Body of pancreas (tissue), 4 donors: Measurements from ENCODE around the gene CLASP1. TPM values are rescaled to one million over a fixed set of nuclear protein-coding genes. Genes with fewer than 3 reads are reported as not detected.
"Not testable (repeated sequence)": the region's sequence is repeated elsewhere in the genome, so short reads cannot be mapped to it uniquely, and the experiment has no call there.

ENCODE experiments used
- ATAC-seq: fragments of 150-250 bp; one replicate; pipeline ENCODE4 v1.9.1; 2016
- DNase-seq, 4 donors: peaks; one replicate each; pipeline ENCODE4 v3.0.0-alpha.2; 2019
- H3K27ac ChIP-seq, 4 donors: fragments of 200-600 bp; sonication (generic); 1 replicate in 3 of 4; 2 replicates in 1 of 4; pipeline versions ENCODE4 v1.5.1 to v1.6.1; 2016 to 2019; ENCODE audit warnings: mild to moderate bottlenecking in 1 of 4, mixed read lengths in 1 of 4, moderate library complexity in 1 of 4
- H3K27me3 ChIP-seq, 2 donors: fragments of 200-600 bp; sonication (generic); one replicate each; pipeline ENCODE4 v1.6.0; 2016; ENCODE audit warnings: mild to moderate bottlenecking in 1 of 2
- H3K36me3 ChIP-seq, 2 donors: fragments of 200-600 bp; sonication (generic); replicated peaks in 1 of 2; 2 replicates each; pipeline ENCODE4 v1.5.1; 2016; ENCODE audit warnings: low read depth in 2 of 2; ENCODE audit not compliant: insufficient read depth in 1 of 2
- H3K4me1 ChIP-seq: fragments of 200-600 bp; sonication (generic); one replicate; pipeline ENCODE4 v1.6.0; 2016
- H3K4me3 ChIP-seq, 2 donors: fragments of 200-600 bp; sonication (generic); 1 replicate in 1 of 2; 2 replicates in 1 of 2; pipeline ENCODE4 v1.5.1; 2016 to 2019
- H3K9me3 ChIP-seq, 3 donors: fragments of 200-600 bp; sonication (generic); 1 replicate in 2 of 3; 2 replicates in 1 of 3; pipeline ENCODE4 v1.5.1; 2016
- POLR2A ChIP-seq, 3 donors: fragments of 450-650 bp; IDR thresholded peaks; one replicate each; pipeline ENCODE4 v1.6.1; 2016; ENCODE audit warnings: antibody characterized with exemption in 3 of 3, mild to moderate bottlenecking in 2 of 3
- WGBS, 2 donors: methylation state at CpG; one replicate each; pipeline ENCODE4 v1.1.5; 2017; 5-methylcytosine and 5-hydroxymethylcytosine counted together
- intact Hi-C: fragments of 100-400 bp; cut with DNase I; formaldehyde crosslinking; loops from one replicate; pipeline ENCODE4 v1.15.1; 2023
- total RNA-seq, 2 donors: library from RNA; depleted of rRNA; stranded (reverse); fragments of >200 nt; gene quantifications; one replicate each; pipeline ENCODE4 v1.1.0, GENCODE V29; 2016
- TF ChIP-seq, protein P1 (sequence below), 7 experiments: fragments of 450-650 bp in 4 of 7; fragments of 200-600 bp in 3 of 7; sonication (generic) in 3 of 7; IDR thresholded peaks; one replicate each; pipeline ENCODE4 v1.5.1; 2016 to 2019; ENCODE audit warnings: antibody characterized with exemption in 7 of 7

The CLASP1 gene
- total RNA-seq, 2 donors from 2014 or later, result 28.5 to 44.2 TPM

DNA sequence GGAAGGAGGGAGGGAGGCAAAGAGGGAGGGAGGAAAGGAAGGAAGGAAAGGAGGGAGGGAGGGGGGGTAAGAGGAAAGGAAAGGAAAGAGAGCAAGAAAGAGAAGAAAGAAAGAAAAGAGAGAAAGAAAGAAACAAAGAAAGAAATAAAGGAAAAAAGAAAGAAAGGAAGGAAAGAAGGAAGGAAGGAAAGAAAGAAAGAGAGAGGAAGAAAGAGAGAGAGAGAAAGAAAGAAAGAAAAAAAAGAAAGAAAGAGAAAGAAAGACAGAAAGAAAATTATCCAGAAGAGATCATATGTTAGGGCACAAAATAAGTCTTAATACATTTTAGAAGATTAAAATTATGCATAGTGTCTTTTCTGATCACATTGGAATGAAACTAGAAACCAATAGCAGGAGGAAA, 339.9 kb downstream of the CLASP1 start:
- intact Hi-C loops, result no loop called here
- Histone ChIP-seq H3K36me3 (no peaks in the 10 kb centered on the region), H3K9me3 (no peaks in the 10 kb centered on the region), H3K4me1 (no peaks in the 10 kb centered on the region), H3K27me3 (no peaks in the 10 kb centered on the region), H3K27ac (no peak overlapping the region), H3K4me3 (no peak overlapping the region)
- no peak for TF ChIP-seq POLR2A (IDR thresholded peaks at IDR 0.05)
- TF ChIP-seq, protein P1, sequence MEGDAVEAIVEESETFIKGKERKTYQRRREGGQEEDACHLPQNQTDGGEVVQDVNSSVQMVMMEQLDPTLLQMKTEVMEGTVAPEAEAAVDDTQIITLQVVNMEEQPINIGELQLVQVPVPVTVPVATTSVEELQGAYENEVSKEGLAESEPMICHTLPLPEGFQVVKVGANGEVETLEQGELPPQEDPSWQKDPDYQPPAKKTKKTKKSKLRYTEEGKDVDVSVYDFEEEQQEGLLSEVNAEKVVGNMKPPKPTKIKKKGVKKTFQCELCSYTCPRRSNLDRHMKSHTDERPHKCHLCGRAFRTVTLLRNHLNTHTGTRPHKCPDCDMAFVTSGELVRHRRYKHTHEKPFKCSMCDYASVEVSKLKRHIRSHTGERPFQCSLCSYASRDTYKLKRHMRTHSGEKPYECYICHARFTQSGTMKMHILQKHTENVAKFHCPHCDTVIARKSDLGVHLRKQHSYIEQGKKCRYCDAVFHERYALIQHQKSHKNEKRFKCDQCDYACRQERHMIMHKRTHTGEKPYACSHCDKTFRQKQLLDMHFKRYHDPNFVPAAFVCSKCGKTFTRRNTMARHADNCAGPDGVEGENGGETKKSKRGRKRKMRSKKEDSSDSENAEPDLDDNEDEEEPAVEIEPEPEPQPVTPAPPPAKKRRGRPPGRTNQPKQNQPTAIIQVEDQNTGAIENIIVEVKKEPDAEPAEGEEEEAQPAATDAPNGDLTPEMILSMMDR (IDR thresholded peaks at IDR 0.05), result no peak
- ATAC-seq (no peak), DNase-seq (no peak)

DNA sequence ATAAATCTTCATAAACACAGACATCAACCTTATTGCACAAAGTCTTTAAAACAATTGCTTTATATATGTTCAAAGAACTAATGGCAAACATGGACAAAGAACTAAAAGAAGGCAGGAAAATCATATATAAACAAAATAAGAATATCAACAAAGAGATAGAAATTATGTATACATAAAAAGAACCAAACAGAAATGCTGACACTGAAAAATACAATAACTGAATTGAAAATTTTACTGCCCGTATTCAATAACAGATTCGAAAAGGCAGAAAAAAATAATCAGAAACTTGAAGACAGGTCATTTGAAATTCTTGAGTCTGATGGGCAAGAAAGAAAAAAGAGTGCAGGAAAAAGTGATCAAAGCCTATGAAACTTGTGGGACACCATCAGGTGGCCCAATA, 342.2 kb downstream of the CLASP1 start:
- Histone ChIP-seq H3K27ac (no peak overlapping the region), H3K9me3 (no peaks in the 10 kb centered on the region), H3K4me3 (no peak overlapping the region), H3K36me3 (no peaks in the 10 kb centered on the region), H3K4me1 (no peaks in the 10 kb centered on the region), H3K27me3 (no peaks in the 10 kb centered on the region)
- DNase-seq, result no peak
- WGBS, 2 donors, result 89 to 90% methylated on average over 2 of the region's 2 CpGs
- intact Hi-C loops, result no loop called here
- no peak for ATAC-seq
- TF ChIP-seq, protein P1 (IDR thresholded peaks at IDR 0.05), result no peak
- TF ChIP-seq POLR2A (IDR thresholded peaks at IDR 0.05), result no peak

DNA sequence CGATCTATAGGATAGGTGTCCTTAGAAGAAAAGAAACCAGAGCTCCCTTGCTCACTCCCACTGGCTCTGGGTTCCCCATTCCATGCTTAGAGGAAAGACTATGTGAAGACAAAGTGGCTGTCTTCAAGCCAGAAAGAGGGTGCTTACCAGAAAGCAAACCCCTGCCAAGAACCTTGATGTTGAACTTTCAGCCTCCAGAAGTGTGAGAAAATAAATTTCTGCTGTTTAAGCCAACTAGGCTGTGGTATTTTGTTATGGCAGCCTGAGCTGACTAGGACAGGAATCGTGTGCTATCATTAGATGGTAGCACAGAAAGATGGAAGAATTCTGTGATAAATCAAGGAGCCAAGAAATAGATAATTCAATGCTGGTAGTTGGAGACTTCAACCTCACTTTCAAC, 344.3 kb downstream of the CLASP1 start:
- TF ChIP-seq, protein P1 (IDR thresholded peaks at IDR 0.05), result no peak
- TF ChIP-seq POLR2A (IDR thresholded peaks at IDR 0.05), result no peak
- no peak for ATAC-seq
- DNase-seq, result no peak

DNA sequence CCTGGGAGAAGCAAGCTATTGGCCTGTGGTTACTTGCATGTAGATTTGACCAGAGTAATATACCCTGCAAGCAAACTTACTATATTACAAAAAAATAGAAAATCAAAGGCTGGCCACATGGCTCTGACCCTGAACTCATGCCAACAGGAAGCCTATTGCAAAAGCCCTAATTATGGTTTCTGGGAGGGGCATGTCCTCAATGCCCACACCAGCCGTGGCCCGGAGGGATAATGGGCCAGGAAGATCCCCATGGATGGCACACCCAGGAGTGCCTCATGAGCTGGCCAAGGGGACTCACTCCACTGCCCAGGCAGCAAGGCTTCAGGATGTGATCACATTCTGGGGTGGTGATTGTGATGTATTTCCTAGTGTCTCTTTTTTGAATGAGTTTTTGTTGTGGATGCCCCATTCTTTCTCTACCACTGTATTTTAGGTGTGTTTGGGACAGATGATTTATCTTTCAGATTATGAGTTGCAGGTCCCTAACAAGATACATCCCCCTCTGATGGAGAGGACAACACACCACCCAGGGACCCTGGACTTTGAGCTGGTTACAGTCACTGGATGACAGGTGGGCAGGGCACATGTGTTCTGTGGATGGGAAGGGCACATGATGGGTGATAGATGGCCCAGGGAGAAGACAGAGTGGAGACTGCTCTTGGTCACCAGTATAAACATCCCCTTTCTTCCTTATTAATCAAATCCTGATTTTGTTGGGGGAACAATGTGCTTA, 345.6 kb downstream of the CLASP1 start:
- H3K9me3 ChIP-seq, result no peaks in the 10 kb centered on the region
- intact Hi-C loops, result no loop called here
- ATAC-seq, result no peak
- no peaks in the 10 kb centered on the region for H3K4me1 ChIP-seq
- WGBS, 2 donors, result 10 to 17% methylated on average over 2 of the region's 2 CpGs
- H3K27ac ChIP-seq, result no peak overlapping the region
- no peak for TF ChIP-seq POLR2A (IDR thresholded peaks at IDR 0.05)
- TF ChIP-seq, protein P1 (IDR thresholded peaks at IDR 0.05), result no peak
- DNase-seq, result no peak
- H3K27me3 ChIP-seq, result no peaks in the 10 kb centered on the region
- H3K36me3 ChIP-seq, result no peaks in the 10 kb centered on the region
- no peak overlapping the region for H3K4me3 ChIP-seq

More for the DNA sequence above, 344.3 kb downstream of the CLASP1 start:
- no peaks in the 10 kb centered on the region for H3K27me3 ChIP-seq
- intact Hi-C loops, result no loop called here
- H3K36me3 ChIP-seq, result no peaks in the 10 kb centered on the region
- H3K4me1 ChIP-seq, result no peaks in the 10 kb centered on the region
- H3K9me3 ChIP-seq, result no peaks in the 10 kb centered on the region
- H3K27ac ChIP-seq, result no peak overlapping the region
- 75 to 84% methylated on average over 2 of the region's 2 CpGs for WGBS, 2 donors
- H3K4me3 ChIP-seq, result no peak overlapping the region

DNA sequence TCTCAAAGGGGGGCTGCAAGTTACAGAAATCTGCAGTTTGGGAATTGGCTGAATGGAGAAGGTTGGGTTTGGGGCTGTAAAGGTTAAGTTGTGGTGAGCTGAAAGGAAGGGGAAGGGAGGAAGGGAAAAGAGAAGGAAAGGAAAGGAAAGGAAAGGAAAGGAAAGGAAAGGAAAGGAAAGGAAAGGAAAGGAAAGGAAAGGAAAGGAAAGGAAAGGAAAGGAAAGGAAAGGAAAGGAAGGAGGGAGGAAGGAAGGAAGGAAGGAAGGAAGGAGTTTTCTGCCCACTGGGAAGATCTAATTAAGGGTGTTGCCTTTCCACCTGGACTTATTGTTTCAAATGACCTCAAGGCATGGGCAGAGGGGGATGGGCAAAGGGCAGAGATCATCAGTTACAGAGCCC, 348.1 kb downstream of the CLASP1 start:
- H3K27ac ChIP-seq, ATAC-seq, H3K27me3 ChIP-seq, DNase-seq, H3K9me3 ChIP-seq, H3K36me3 ChIP-seq, intact Hi-C loops, H3K4me1 ChIP-seq, H3K4me3 ChIP-seq: not testable (repeated sequence)
